SK-N-SH (cell line): ENCODE results near the gene LRMDA. TPM values are rescaled to one million over a fixed set of nuclear protein-coding genes. Genes with fewer than 3 reads are reported as not detected.

Source experiments
- CTCF ChIA-PET: fragments of 300-600, 350-600 bp; formaldehyde crosslinking; extraction: SDS; loops from one replicate; lab custom pipeline; 2021; lab: Yijun Ruan, JAX
- POLR2A ChIA-PET: fragments of 350-600 bp; sonication (Branson Sonifier 250); formaldehyde crosslinking; extraction: SDS; loops from one replicate; lab custom pipeline; 2020; ENCODE audit warnings: antibody characterized with exemption, inconsistent platforms; lab: Yijun Ruan, JAX
- DNase-seq: peaks from one replicate; pipeline ENCODE4 v3.0.0; 2012
- H2AFZ ChIP-seq: fragments of 200-600 bp; sonication (generic); 2 replicates; pipeline ENCODE4 v1.8.1; 2016; ENCODE audit warnings: antibody characterized with exemption, mild to moderate bottlenecking, low read depth
- H3F3A ChIP-seq: fragments of 200-600 bp; sonication (generic); replicated peaks from 2 replicates; pipeline ENCODE3; 2016; ENCODE audit warnings: antibody characterized with exemption, mild to moderate bottlenecking; ENCODE audit not compliant: insufficient read depth
- H3K27ac ChIP-seq, 2 experiments: fragments of 200-500 bp in 1 of 2; fragments of 200-600 bp in 1 of 2; sonication (Bioruptor generic) in 1 of 2; sonication (generic), shearing (Covaris generic) in 1 of 2; 2 replicates each; pipeline versions ENCODE4 v1.5.1 to v1.6.1; 2014 to 2016; ENCODE audit warnings: low read depth in 2 of 2, inconsistent platforms in 1 of 2, low read length in 1 of 2, mild to moderate bottlenecking in 1 of 2, mixed read lengths in 1 of 2
- H3K27me3 ChIP-seq: fragments of 200-600 bp; sonication (generic), shearing (Covaris generic); 2 replicates; pipeline ENCODE4 v1.6.1; 2016; ENCODE audit warnings: mixed run types; ENCODE audit not compliant: insufficient read depth
- H3K36me3 ChIP-seq, 2 experiments: fragments of 200-500 bp in 1 of 2; fragments of 200-600 bp in 1 of 2; sonication (Bioruptor generic) in 1 of 2; sonication (generic) in 1 of 2; replicated peaks in 1 of 2; 2 replicates each; pipeline versions ENCODE3 to v1.5.1; 2014 to 2016; ENCODE audit warnings: low read length in 1 of 2, mild to moderate bottlenecking in 1 of 2; ENCODE audit not compliant: insufficient read depth in 2 of 2, control insufficient read depth in 1 of 2
- H3K4me1 ChIP-seq, 2 experiments: fragments of 200-500 bp in 1 of 2; fragments of 200-600 bp in 1 of 2; sonication (Bioruptor generic) in 1 of 2; sonication (generic), shearing (Covaris generic) in 1 of 2; 2 replicates each; pipeline versions ENCODE4 v1.5.1 to v1.6.1; 2014 to 2016; ENCODE audit warnings: low read depth in 1 of 2, low read length in 1 of 2, mixed run types in 1 of 2; ENCODE audit not compliant: insufficient read depth in 2 of 2, control insufficient read depth in 1 of 2
- H3K4me2 ChIP-seq: fragments of 200-600 bp; sonication (generic), shearing (Covaris generic); 2 replicates; pipeline ENCODE4 v1.6.1; 2017; ENCODE audit warnings: mixed run types
- H3K4me3 ChIP-seq, 2 experiments: fragments of 200-500 bp in 1 of 2; fragments of 200-600 bp in 1 of 2; sonication (Bioruptor generic) in 1 of 2; sonication (generic), shearing (Covaris generic) in 1 of 2; 2 replicates each; pipeline versions ENCODE4 v1.5.1 to v1.8.1; 2014 to 2016; ENCODE audit warnings: low read depth in 2 of 2, inconsistent platforms in 1 of 2, low read length in 1 of 2, mild to moderate bottlenecking in 1 of 2, mixed read lengths in 1 of 2, moderate library complexity in 1 of 2
- H3K79me2 ChIP-seq: fragments of 200-600 bp; sonication (generic); 2 replicates; pipeline ENCODE4 v1.8.1; 2017; ENCODE audit warnings: mild to moderate bottlenecking; ENCODE audit not compliant: insufficient read depth
- H3K9ac ChIP-seq: fragments of 200-600 bp; sonication (generic); 2 replicates; pipeline ENCODE4 v1.6.1; 2017; ENCODE audit warnings: mixed run types
- H3K9me2 ChIP-seq: fragments of 200-600 bp; sonication (generic); 2 replicates; pipeline ENCODE4 v1.6.1; 2017; ENCODE audit warnings: mixed run types
- H3K9me3 ChIP-seq: fragments of 200-600 bp; sonication (generic); 2 replicates; pipeline ENCODE4 v1.6.1; 2017; ENCODE audit warnings: mixed run types, mild to moderate bottlenecking, moderate library complexity
- H4K20me1 ChIP-seq: fragments of 200-600 bp; sonication (generic); 2 replicates; pipeline ENCODE4 v1.6.1; 2017; ENCODE audit warnings: mild to moderate bottlenecking, mixed run types; ENCODE audit not compliant: insufficient read depth
- FOXJ3 ChIP-seq: sonication (generic); formaldehyde crosslinking; IDR thresholded peaks from 2 replicates; pipeline ENCODE4 v1.5.1; 2020; ENCODE audit warnings: mild to moderate bottlenecking, missing genetic modification reagents
- GATA2 ChIP-seq: sonication (generic); formaldehyde crosslinking; IDR thresholded peaks from 2 replicates; pipeline ENCODE4 v1.5.0; 2020; ENCODE audit warnings: mild to moderate bottlenecking, missing genetic modification reagents
- IRF3 ChIP-seq: fragments of 150-350 bp; IDR thresholded peaks from 2 replicates; pipeline ENCODE4 v1.6.1; 2016; ENCODE audit warnings: mild to moderate bottlenecking, low read depth, low read length
- MEF2A ChIP-seq: IDR thresholded peaks from 2 replicates; pipeline ENCODE4 v1.4.0; 2012; ENCODE audit warnings: low read depth, borderline replicate concordance
- MXI1 ChIP-seq: IDR thresholded peaks from 2 replicates; pipeline ENCODE4 v1.6.1; 2012; ENCODE audit warnings: mild to moderate bottlenecking, low read depth, low read length, improper control_type of control experiment
- NRF1 ChIP-seq: IDR thresholded peaks from 2 replicates; pipeline ENCODE4 v1.6.1; 2012; ENCODE audit warnings: low read depth, mild to moderate bottlenecking, low read length
- RCOR1 ChIP-seq: fragments of 150-350 bp; IDR thresholded peaks from 2 replicates; pipeline ENCODE4 v1.6.1; 2017; ENCODE audit warnings: antibody characterized with exemption, low read length
- REST ChIP-seq: IDR thresholded peaks from 2 replicates; pipeline ENCODE4 v1.6.1; 2012; ENCODE audit warnings: mild to moderate bottlenecking, low read depth, low read length, moderate library complexity
- RXRA ChIP-seq: IDR thresholded peaks from 2 replicates; pipeline ENCODE4 v1.4.0; 2012; ENCODE audit warnings: low read depth, mild to moderate bottlenecking, borderline replicate concordance
- TAF1 ChIP-seq: IDR thresholded peaks from 2 replicates; pipeline ENCODE4 v1.6.1; 2012; ENCODE audit warnings: low read depth, mild to moderate bottlenecking, low read length, moderate library complexity, borderline replicate concordance
- TCF12 ChIP-seq: IDR thresholded peaks from 2 replicates; pipeline ENCODE4 v1.4.0; 2012
- TEAD4 ChIP-seq: IDR thresholded peaks from 2 replicates; pipeline ENCODE4 v1.4.0; 2012; ENCODE audit warnings: mild to moderate bottlenecking, borderline replicate concordance; ENCODE audit not compliant: insufficient read depth
- USF2 ChIP-seq: fragments of 150-350 bp; IDR thresholded peaks from 2 replicates; pipeline ENCODE4 v1.6.1; 2017; ENCODE audit warnings: antibody characterized with exemption, low read length, low read depth, borderline replicate concordance
- YY1 ChIP-seq: IDR thresholded peaks from 2 replicates; pipeline ENCODE4 v1.4.0; 2012; ENCODE audit warnings: low read depth, mild to moderate bottlenecking
- polyA plus RNA-seq, 3 experiments: library from polyadenylated mRNA; depleted of rRNA; stranded (reverse); fragments of >200 nt; gene quantifications; 2 replicates each; pipeline ENCODE4 v1.2.3, GENCODE V29; 2012

Gene LRMDA
- polyA plus RNA-seq, 1 of the 3 experiments (the other 2 are of a cell fraction): 0.95 TPM

GRCh38 chr10:75743291-75743778 lies 311.9 kb downstream of the LRMDA start (continued):
- no peak for TF ChIP-seq TAF1
- TF ChIP-seq RCOR1: no peak
- no peak for TF ChIP-seq RXRA
- TF ChIP-seq, all 33 proteins: peak for 0

GRCh38 chr10:75744261-75744660 lies 312.8 kb downstream of the LRMDA start:
- Histone ChIP-seq H3F3A (no peaks in the 10 kb centered on the region), H2AFZ (no peak overlapping the region), H3K27ac (no peak overlapping the region), H3K9me3 (no peaks in the 10 kb centered on the region), H3K36me3 (no peaks in the 10 kb centered on the region), H3K9ac (no peak overlapping the region), H3K4me3 (no peak overlapping the region), H3K9me2 (no peaks in the 10 kb centered on the region), H3K27me3 (no peaks in the 10 kb centered on the region), H3K4me2 (no peak overlapping the region), H3K79me2 (no peaks in the 10 kb centered on the region), H3K4me1 (no peaks in the 10 kb centered on the region), H4K20me1 (no peaks in the 10 kb centered on the region)
- DNase-seq: no peak
- CTCF ChIA-PET: interaction anchor here (1.2 to 1.3 kb wide), 2 partner anchors 8 to 11 kb away, joined by 3 read pairs; no protein-coding TSS in a partner anchor
- POLR2A ChIA-PET: interaction anchor here (0.5 kb wide), 1 partner anchor 116 kb away, joined by 3 read pairs; no protein-coding TSS in a partner anchor
- no peak for TF ChIP-seq MEF2A
- no peak for TF ChIP-seq REST
- TF ChIP-seq TAF1: no peak
- TF ChIP-seq TEAD4: no peak
- TF ChIP-seq TCF12: no peak
- no peak for TF ChIP-seq MXI1
- no peak for TF ChIP-seq NRF1
- TF ChIP-seq USF2: no peak
- TF ChIP-seq GATA2: no peak
- TF ChIP-seq IRF3: no peak
- TF ChIP-seq YY1: no peak
- no peak for TF ChIP-seq FOXJ3 (CRISPR knock-in tag)
